GM12891 (cell line): Measurements from ENCODE around the gene CTSA.

Source experiments
- POLR2A ChIP-seq: IDR thresholded peaks from 2 replicates; pipeline ENCODE4 v1.6.1; 2011; ENCODE audit warnings: low read depth, low read length, control low read depth
- POLR2AphosphoS5 ChIP-seq: IDR thresholded peaks from 2 replicates; pipeline ENCODE4 v1.6.1; 2011; ENCODE audit warnings: low read depth, low read length, control low read depth
- POU2F2 ChIP-seq: IDR thresholded peaks from 2 replicates; pipeline ENCODE4 v1.6.1; 2011; ENCODE audit warnings: low read depth, mild to moderate bottlenecking, control low read depth, low read length, moderate library complexity
- SPI1 ChIP-seq: IDR thresholded peaks from 2 replicates; pipeline ENCODE4 v1.6.1; 2011; ENCODE audit warnings: low read depth, low read length, control low read depth
- TAF1 ChIP-seq: IDR thresholded peaks from 2 replicates; pipeline ENCODE4 v1.6.1; 2011; ENCODE audit warnings: low read depth, low read length, control low read depth

GRCh38 chr20:45940469-45940868 lies 49.3 kb downstream of the CTSA start:
- TF ChIP-seq POLR2A, result no peak
- no peak for TF ChIP-seq TAF1
- no peak for TF ChIP-seq SPI1
- no peak for TF ChIP-seq POLR2AphosphoS5
- no peak for TF ChIP-seq POU2F2
